Cerebellar cortex (tissue), 1 donor: Measurements from ENCODE around the gene CDH24.

Experiments
- DNase-seq: peaks from one replicate; pipeline ENCODE4 v3.0.0-alpha.2; 2015; ENCODE audit warnings: low spot score

CDH24 gene

GRCh38 chr14:23056956-23057756 lies at the start of gene CDH24:
CDH24 (minus strand) TSS chr14:23057520; CDS start chr14:23055733, 1,787 bp downstream.
- DNase-seq, result peak; percentile 61

- DNase-seq, result no peak
These were observed 49.4 kb upstream of the CDH24 start for GRCh38 chr14:23106747-23107045.

GRCh38 chr14:23105348-23105824 lies 48.1 kb upstream of the CDH24 start:
- DNase-seq, result no peak

- no peak for DNase-seq
These were observed 47.4 kb upstream of the CDH24 start, which contains the start of gene CIROP for GRCh38 chr14:23104591-23105347. CIROP (minus strand) TSS chr14:23104989; CDS start chr14:23104920, 69 bp downstream.

- DNase-seq, result no peak
These were observed 46.8 kb upstream of the CDH24 start for GRCh38 chr14:23104070-23104590.

GRCh38 chr14:23103581-23103980 lies 46.3 kb upstream of the CDH24 start:
- DNase-seq, result no peak

DNA sequence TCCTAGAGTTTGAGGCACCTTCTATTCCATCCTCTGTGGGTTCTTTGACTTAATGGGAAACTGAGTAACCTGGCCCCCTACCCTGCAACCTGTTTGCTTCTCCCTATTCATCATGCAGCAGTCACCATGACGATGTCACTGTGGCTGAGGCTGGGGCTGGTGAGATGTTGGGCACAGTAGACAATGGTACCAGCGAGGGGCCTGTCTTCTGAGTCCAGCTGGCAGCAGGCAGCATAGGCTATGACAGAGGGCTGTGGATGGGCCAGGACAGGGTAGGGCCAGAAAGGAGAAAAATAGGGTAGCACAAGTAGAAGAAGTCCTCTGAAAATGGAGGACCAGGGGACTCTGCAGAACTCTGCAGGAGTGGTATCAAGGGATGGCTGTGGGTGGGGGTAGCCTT lies 45.5 kb upstream of the CDH24 start:
- no peak for DNase-seq

- no peak for DNase-seq
These were observed 44.8 kb upstream of the CDH24 start for GRCh38 chr14:23101986-23102625.

DNA sequence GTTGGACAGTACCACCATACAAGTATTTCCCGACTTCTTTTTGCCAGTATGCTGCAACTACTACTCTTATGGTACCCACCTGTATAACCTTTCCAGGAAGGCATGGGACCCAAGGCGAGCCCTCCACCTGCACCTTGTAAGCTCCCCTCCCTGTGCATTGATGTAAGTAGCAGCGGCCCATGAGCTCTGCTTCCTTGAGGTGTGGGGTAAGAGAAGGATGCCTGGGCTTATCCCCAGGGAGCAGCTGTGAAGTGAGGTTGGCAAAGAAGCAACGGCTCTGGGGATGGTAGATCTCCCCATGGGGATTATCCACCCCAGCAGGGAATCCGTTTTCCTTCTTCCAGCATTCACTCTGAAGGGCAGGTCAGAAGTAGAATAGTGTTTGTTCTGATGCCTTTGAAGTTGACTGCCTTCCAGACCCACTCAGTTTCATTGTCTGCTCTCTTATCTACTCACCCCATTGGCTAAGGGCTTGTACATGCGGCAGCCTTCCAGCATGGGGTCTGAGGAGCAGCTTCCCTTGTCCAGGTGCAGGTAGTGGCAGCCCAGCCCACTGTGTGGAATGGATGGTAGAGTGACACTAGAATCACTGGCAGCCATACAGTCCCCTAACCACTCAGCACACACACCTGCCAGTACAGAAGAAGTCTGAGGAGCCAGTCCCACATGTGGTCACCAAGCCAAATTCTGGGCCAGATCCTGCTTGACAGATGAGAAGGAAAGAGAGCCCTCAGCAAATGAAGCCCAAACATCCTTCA lies 44.1 kb upstream of the CDH24 start:
- no peak for DNase-seq

- DNase-seq, result no peak
These were observed 42.0 kb upstream of the CDH24 start for GRCh38 chr14:23099212-23099861.

DNA sequence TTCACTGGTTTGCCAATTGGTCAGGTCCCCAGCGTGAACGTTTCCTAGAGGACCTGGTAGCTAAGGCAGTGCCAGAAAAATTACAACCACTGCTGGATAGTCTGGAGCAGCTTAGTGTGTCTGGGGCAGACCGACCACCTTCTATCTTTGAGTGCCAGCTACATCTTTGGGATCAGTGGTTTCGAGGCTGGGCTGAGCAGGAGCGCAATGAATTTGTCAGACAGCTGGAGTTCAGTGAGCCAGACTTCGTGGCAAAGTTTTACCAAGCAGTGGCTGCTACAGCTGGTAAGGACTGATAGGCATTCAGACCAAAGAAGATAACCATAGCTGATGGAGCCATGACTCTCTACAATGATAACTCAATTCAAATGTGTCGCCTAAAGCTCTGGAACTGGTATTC lies 40.5 kb upstream of the CDH24 start:
- DNase-seq, result no peak

- peak; percentile 100 for DNase-seq
These were observed 38.1 kb upstream of the CDH24 start, which contains the start of gene C14orf119 for GRCh38 chr14:23095196-23096108. C14orf119 (plus strand) TSS chr14:23095505; CDS start chr14:23097659, 2,154 bp downstream.

GRCh38 chr14:23094666-23095195 lies 37.4 kb upstream of the CDH24 start, which contains the start of gene ACIN1:
ACIN1 (minus strand) TSS chr14:23095136; CDS start chr14:23095112, 24 bp downstream.
- DNase-seq, result peak; percentile 90

GRCh38 chr14:23093991-23094665 lies 36.8 kb upstream of the CDH24 start:
- no peak for DNase-seq

DNA sequence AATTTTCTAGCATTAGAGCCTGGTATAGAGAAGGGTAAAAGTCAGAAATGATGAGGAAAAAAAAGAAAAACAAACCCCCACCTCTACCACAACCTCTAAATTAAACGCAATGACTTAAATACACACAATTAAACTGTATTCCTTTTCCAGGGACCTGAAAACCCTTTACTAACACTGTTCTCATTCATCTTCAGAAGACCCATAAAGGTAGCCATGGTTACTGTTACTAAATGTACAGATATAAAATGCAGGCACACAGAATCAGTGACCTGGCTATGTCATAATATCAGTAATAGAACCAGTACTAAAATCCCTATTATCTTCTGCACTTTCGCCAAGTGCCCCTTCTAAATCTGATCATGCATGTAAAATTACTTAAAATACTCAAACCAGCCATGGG lies 36.2 kb upstream of the CDH24 start:
- DNase-seq, result no peak

GRCh38 chr14:23093104-23093503 lies 35.8 kb upstream of the CDH24 start:
- no peak for DNase-seq

DNA sequence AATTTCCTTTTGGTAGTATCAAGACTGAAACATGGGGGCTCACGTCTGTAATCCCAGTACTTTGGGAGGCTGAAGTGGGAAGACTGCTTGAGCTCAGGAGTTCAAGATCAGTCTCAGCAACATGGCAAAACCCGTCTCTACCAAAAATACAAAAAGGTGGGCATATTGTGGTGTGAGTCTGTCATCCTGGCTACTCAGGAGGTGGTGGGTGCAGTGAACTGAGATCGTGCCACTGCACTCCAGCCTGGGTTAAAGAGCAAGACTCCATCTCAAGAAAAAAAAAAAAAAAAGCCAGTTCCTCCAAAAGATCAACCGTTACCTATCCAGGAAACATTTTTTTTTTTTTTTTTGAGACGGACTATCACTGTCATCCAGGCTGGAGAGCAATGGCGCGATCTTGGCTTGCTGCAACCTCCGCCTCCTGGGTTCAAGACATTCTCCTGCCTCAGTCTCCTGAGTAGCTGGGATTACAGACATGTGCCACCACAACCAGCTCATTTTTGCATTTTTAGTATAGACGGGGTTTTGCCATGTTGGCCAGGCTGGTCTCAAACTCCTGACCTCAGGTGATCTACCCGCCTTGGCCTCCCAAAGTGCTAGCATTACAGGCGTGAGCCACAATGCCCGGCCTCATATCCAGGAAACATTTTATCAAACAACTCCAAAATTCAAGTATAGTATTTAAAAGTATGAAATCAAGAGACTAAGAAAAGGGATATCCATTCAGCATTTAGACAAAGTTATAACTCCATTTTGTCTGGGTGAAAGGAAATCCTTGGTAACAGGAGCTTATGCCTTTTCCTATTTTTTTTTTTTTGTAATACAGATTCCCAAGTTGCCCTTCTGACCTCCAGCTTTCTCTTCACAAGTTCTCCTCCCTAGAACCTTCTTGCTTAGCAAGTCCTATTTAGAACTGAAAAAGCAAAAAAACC lies 34.2 kb upstream of the CDH24 start:
- DNase-seq, result no peak

DNA sequence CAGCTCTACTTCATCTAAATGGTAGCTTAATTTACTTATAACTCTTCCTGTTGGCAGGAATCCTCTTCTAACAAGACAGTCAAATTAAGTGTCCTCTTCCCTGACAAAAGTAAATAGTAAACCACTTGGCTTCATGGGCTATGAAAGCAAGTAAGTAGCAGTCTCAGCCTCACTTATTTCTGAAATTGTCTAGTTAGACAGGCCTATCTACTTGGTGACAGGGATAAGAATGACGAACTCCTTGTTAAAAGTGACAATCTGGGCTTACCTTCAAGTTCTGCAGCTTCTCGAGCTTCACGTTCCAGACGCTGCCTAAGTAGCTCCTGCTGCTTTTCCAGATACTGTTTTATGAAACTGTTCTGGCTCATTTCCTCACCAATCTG lies 32.9 kb upstream of the CDH24 start:
- DNase-seq, result no peak
